D721Med (cell line): ENCODE measurements around the gene KIF26A.
"Not testable (repeated sequence)": the region's sequence is repeated elsewhere in the genome, so short reads cannot be mapped to it uniquely, and the experiment has no call there.

ENCODE experiments used
- DNase-seq: peaks from one replicate; pipeline ENCODE4 v3.0.0; 2011; ENCODE audit warnings: low spot score; ENCODE audit not compliant: insufficient read length
- FAIRE-seq: peaks from 2 replicates; lab custom pipeline; 2011; peaks lifted over from hg19 to GRCh38; lab: Jason Lieb, UNC
- CTCF ChIP-seq: IDR thresholded peaks from 2 replicates; pipeline ENCODE4 v1.5.1; 2012; ENCODE audit warnings: mild to moderate bottlenecking, control low read depth; ENCODE audit not compliant: insufficient read depth; ENCODE audit errors: missing control alignments

KIF26A gene

GRCh38 chr14:104221071-104221625 lies 82.8 kb downstream of the KIF26A start:
- DNase-seq (no peak), FAIRE-seq (no peak)
- no peak for TF ChIP-seq CTCF

GRCh38 chr14:104221636-104222369 lies 83.4 kb downstream of the KIF26A start:
- FAIRE-seq (no peak), DNase-seq (no peak)
- no peak for TF ChIP-seq CTCF

- no peak for FAIRE-seq
These were observed 84.1 kb downstream of the KIF26A start for GRCh38 chr14:104222396-104223036.

GRCh38 chr14:104223101-104224041 lies 85.0 kb downstream of the KIF26A start:
- DNase-seq, result peak; percentile 80
- no peak for FAIRE-seq
- no peak for TF ChIP-seq CTCF

More at GRCh38 chr14:104222396-104223036, 84.1 kb downstream of the KIF26A start:
- TF ChIP-seq CTCF, result no peak
- no peak for DNase-seq

- no peak for TF ChIP-seq CTCF
- FAIRE-seq (no peak), DNase-seq (peak; percentile 79)
These were observed 85.7 kb downstream of the KIF26A start for GRCh38 chr14:104224131-104224505.

- TF ChIP-seq CTCF, result peak; percentile 55
- DNase-seq (peak; percentile 62), FAIRE-seq (no peak)
These were observed 86.3 kb downstream of the KIF26A start for GRCh38 chr14:104224506-104225277.

GRCh38 chr14:104225278-104226190 lies 87.1 kb downstream of the KIF26A start:
- DNase-seq, result not testable (repeated sequence)

More at GRCh38 chr14:104225278-104226190, 87.1 kb downstream of the KIF26A start:
- FAIRE-seq, result not testable (repeated sequence)
